A549 (cell line): Measurements from ENCODE around the gene DIP2C. TPM values are rescaled to one million over a fixed set of nuclear protein-coding genes. Genes with fewer than 3 reads are reported as not detected.

ENCODE experiments used
- ATAC-seq, 2 experiments: fragments of 200-7000 bp in 1 of 2; fragments of >200 bp in 1 of 2; cut with Nextera tagmentation in 1 of 2; cut with Tn5 transposase in 1 of 2; 3 replicates each; pipeline versions ENCODE4 v1.8.0 to v1.9.1; 2018 to 2020; ENCODE audit warnings: mild to moderate bottlenecking in 1 of 2, moderate library complexity in 1 of 2
- CTCF ChIA-PET: fragments of 300-600 bp; sonication (Branson Sonifier 250); formaldehyde crosslinking; extraction: SDS; loops from one replicate; lab custom pipeline; 2021; ENCODE audit warnings: antibody characterized with exemption, inconsistent platforms; lab: Yijun Ruan, JAX
- POLR2A ChIA-PET: fragments of 350-600 bp; formaldehyde crosslinking; extraction: SDS; loops from one replicate; lab custom pipeline; 2021; ENCODE audit warnings: antibody characterized with exemption, inconsistent platforms; lab: Yijun Ruan, JAX
- DNase-seq, 2 experiments: peaks; one replicate each; pipeline versions ENCODE4 v3.0.0 to v3.0.0-alpha.2; 2011 to 2016; ENCODE audit warnings: low read depth in 1 of 2, low spot score in 1 of 2
- FAIRE-seq: peaks from 2 replicates; lab custom pipeline; 2011; peaks lifted over from hg19 to GRCh38; lab: Jason Lieb, UNC
- H3K27ac ChIP-seq, 2 experiments: fragments of >200 bp; sonication (Bioruptor Twin); formaldehyde crosslinking; 3 replicates each; pipeline ENCODE4 v1.5.1; 2016 to 2017
- H3K4me1 ChIP-seq: fragments of >200 bp; sonication (Bioruptor Twin); formaldehyde crosslinking; 3 replicates; pipeline ENCODE4 v1.6.1; 2016
- H3K4me2 ChIP-seq: fragments of >200 bp; sonication (Bioruptor Twin); formaldehyde crosslinking; 3 replicates; pipeline ENCODE4 v1.6.1; 2016
- H3K4me3 ChIP-seq: fragments of >200 bp; sonication (Bioruptor Twin); formaldehyde crosslinking; 3 replicates; pipeline ENCODE4 v1.5.1; 2016
- H3K9me3 ChIP-seq: fragments of >200 bp; sonication (Bioruptor Twin); formaldehyde crosslinking; 3 replicates; pipeline ENCODE4 v1.6.1; 2016
- BHLHE40 ChIP-seq: IDR thresholded peaks from 2 replicates; pipeline ENCODE4 v1.6.1; 2012; ENCODE audit warnings: low read depth, low read length, inconsistent platforms
- CBX8 ChIP-seq: fragments of 200-600 bp; sonication (generic); IDR thresholded peaks from 2 replicates; pipeline ENCODE4 v1.6.1; 2016
- CHD2 ChIP-seq: fragments of 150-350 bp; IDR thresholded peaks from 2 replicates; pipeline ENCODE4 v1.6.1; 2014; ENCODE audit warnings: low read length; ENCODE audit not compliant: partially characterized antibody
- EHF ChIP-seq: fragments of 250-450 bp; sonication (Bioruptor Pico); IDR thresholded peaks from 2 replicates; pipeline ENCODE4 v1.5.0; 2020; ENCODE audit warnings: mild to moderate bottlenecking
- EHMT2 ChIP-seq: fragments of 200-600 bp; sonication (generic); IDR thresholded peaks from 2 replicates; pipeline ENCODE4 v1.6.1; 2016; ENCODE audit warnings: antibody characterized with exemption, low read depth, mild to moderate bottlenecking, moderate library complexity
- EP300 ChIP-seq, 2 experiments: fragments of >200 bp; sonication (Bioruptor Twin); formaldehyde crosslinking; IDR thresholded peaks; 2 replicates in 1 of 2; 3 replicates in 1 of 2; pipeline ENCODE4 v1.6.1; 2016 to 2017
- ESRRA ChIP-seq: fragments of 150-350 bp; IDR thresholded peaks from 2 replicates; pipeline ENCODE4 v1.6.1; 2014; ENCODE audit warnings: mild to moderate bottlenecking, low read length, borderline replicate concordance
- FOSB ChIP-seq: fragments of 250-450 bp; sonication (Bioruptor Pico); IDR thresholded peaks from 2 replicates; pipeline ENCODE4 v1.5.0; 2020; ENCODE audit warnings: mild to moderate bottlenecking, moderate library complexity
- HMGXB4 ChIP-seq: fragments of 250-450 bp; sonication (Bioruptor Pico); IDR thresholded peaks from 2 replicates; pipeline ENCODE4 v1.5.0; 2021; ENCODE audit warnings: mild to moderate bottlenecking, moderate library complexity, borderline replicate concordance
- HOXA7 ChIP-seq: fragments of 250-450 bp; sonication (Bioruptor Pico); IDR thresholded peaks from 2 replicates; pipeline ENCODE4 v1.5.0; 2020; ENCODE audit warnings: mild to moderate bottlenecking, moderate library complexity
- HOXB13 ChIP-seq: fragments of 250-450 bp; sonication (Bioruptor Pico); IDR thresholded peaks from 2 replicates; pipeline ENCODE4 v1.5.0; 2020; ENCODE audit warnings: low read depth, mild to moderate bottlenecking, moderate library complexity
- HOXB5 ChIP-seq: fragments of 250-450 bp; sonication (Bioruptor Pico); IDR thresholded peaks from 2 replicates; pipeline ENCODE4 v1.5.0; 2020; ENCODE audit warnings: mild to moderate bottlenecking, moderate library complexity
- MAFK ChIP-seq: fragments of 450-650 bp; IDR thresholded peaks from 2 replicates; pipeline ENCODE4 v1.6.1; 2014; ENCODE audit not compliant: partially characterized antibody
- NFE2L2 ChIP-seq: fragments of 150-350 bp; conservative IDR thresholded peaks from 2 replicates; pipeline ENCODE4 v1.6.1; 2014; ENCODE audit warnings: low read length
- PBX3 ChIP-seq: IDR thresholded peaks from 2 replicates; pipeline ENCODE4 v1.6.1; 2012
- POLR2AphosphoS2 ChIP-seq: conservative IDR thresholded peaks from 2 replicates; pipeline ENCODE4 v1.6.1; 2012; ENCODE audit warnings: low read length, improper control_type of control experiment, inconsistent platforms
- RAD21 ChIP-seq, 2 experiments: fragments of >200 bp in 1 of 2; sonication (Bioruptor Twin) in 1 of 2; formaldehyde crosslinking in 1 of 2; IDR thresholded peaks in 1 of 2; conservative IDR thresholded peaks in 1 of 2; 2 replicates in 1 of 2; 3 replicates in 1 of 2; pipeline ENCODE4 v1.6.1; 2012 to 2018; ENCODE audit warnings: inconsistent platforms in 1 of 2
- REST ChIP-seq: fragments of 200-600 bp; sonication (generic); IDR thresholded peaks from 2 replicates; pipeline ENCODE4 v1.6.1; 2016; ENCODE audit warnings: antibody characterized with exemption, mild to moderate bottlenecking, moderate library complexity
- RNF2 ChIP-seq: fragments of 200-600 bp; sonication (generic); IDR thresholded peaks from 2 replicates; pipeline ENCODE4 v1.6.1; 2016; ENCODE audit warnings: low read depth, mild to moderate bottlenecking, antibody characterized with exemption, moderate library complexity, borderline replicate concordance
- SMC3 ChIP-seq: fragments of >200 bp; sonication (Bioruptor Twin); formaldehyde crosslinking; IDR thresholded peaks from 3 replicates; pipeline ENCODE4 v1.6.1; 2018; ENCODE audit warnings: inconsistent platforms
- SREBF2 ChIP-seq: fragments of 450-650 bp; IDR thresholded peaks from 2 replicates; pipeline ENCODE4 v1.6.1; 2014; ENCODE audit warnings: mild to moderate bottlenecking, moderate library complexity
- TFCP2L1 ChIP-seq: fragments of 250-450 bp; sonication (Bioruptor Pico); IDR thresholded peaks from 2 replicates; pipeline ENCODE4 v1.5.0; 2021; ENCODE audit warnings: mild to moderate bottlenecking
- ZFP36 ChIP-seq: fragments of 450-650 bp; IDR thresholded peaks from 2 replicates; pipeline ENCODE4 v1.6.1; 2014; ENCODE audit warnings: borderline replicate concordance; ENCODE audit not compliant: partially characterized antibody
- ZNF302 ChIP-seq: fragments of 250-450 bp; sonication (Bioruptor Pico); IDR thresholded peaks from 2 replicates; pipeline ENCODE4 v1.9.0; 2021; ENCODE audit warnings: inconsistent platforms, mild to moderate bottlenecking, moderate library complexity
- ZSCAN20 ChIP-seq: fragments of 250-450 bp; sonication (Bioruptor Pico); IDR thresholded peaks from 2 replicates; pipeline ENCODE4 v1.8.0; 2022; ENCODE audit warnings: mild to moderate bottlenecking, moderate library complexity
- WGBS: methylation state at CpG from one replicate; pipeline ENCODE4 v1.1.6; 2017; ENCODE audit errors: missing lambda C conversion rate; 5-methylcytosine and 5-hydroxymethylcytosine counted together
- polyA plus RNA-seq, 4 experiments: library from polyadenylated mRNA; depleted of rRNA in 3 of 4; stranded (reverse); fragments of >200 nt; fragmentation: RNase III in 1 of 4; extraction: RNeasy Plus Mini Kit Qiagen cat#74134 plus additional on column Dnase treatment in 1 of 4; gene quantifications; 2 replicates in 3 of 4; 3 replicates in 1 of 4; pipeline ENCODE4 v1.2.3, GENCODE V29; 2011 to 2017

Gene DIP2C
- polyA plus RNA-seq, 2 of the 4 experiments (the other 2 are of a cell fraction): 3.7 to 5.0 TPM

GRCh38 chr10:664893-665292 is 24.6 kb downstream of the DIP2C start:
- no peak for FAIRE-seq
- no peak for DNase-seq
- Histone ChIP-seq H3K27ac (no peak overlapping the region), H3K4me3 (no peak overlapping the region), H3K9me3 (no peaks in the 10 kb centered on the region), H3K4me1 (no peaks in the 10 kb centered on the region), H3K4me2 (no peak overlapping the region)
- POLR2A ChIA-PET: no interaction called here
- TF ChIP-seq EP300 (IDR thresholded peaks at IDR 0.05) (no peak), EHF (CRISPR knock-in tag) (no peak), SMC3 (no peak), MAFK (no peak), ZFP36 (no peak), HMGXB4 (CRISPR knock-in tag) (no peak), EHMT2 (no peak), PBX3 (no peak), HOXB5 (CRISPR knock-in tag) (no peak), REST (no peak)
- no peak for ATAC-seq
- CTCF ChIA-PET: no interaction called here
- 91% methylated on average over 4 of the region's 4 CpGs for WGBS

GRCh38 chr10:664301-664700 is 25.2 kb downstream of the DIP2C start:
- FAIRE-seq: no peak
- Histone ChIP-seq H3K4me2 (no peak overlapping the region), H3K9me3 (no peaks in the 10 kb centered on the region), H3K4me1 (no peaks in the 10 kb centered on the region), H3K27ac (no peak overlapping the region), H3K4me3 (no peak overlapping the region)
- ATAC-seq: no peak
- no peak for DNase-seq
- ChIA-PET POLR2A (no interaction called here), CTCF (no interaction called here)
- 87% methylated on average over 7 of the region's 7 CpGs for WGBS
- TF ChIP-seq RAD21 (conservative IDR thresholded peaks at IDR 0.05 in 1 of 2, IDR thresholded peaks at IDR 0.05 in 1 of 2) (no peak), EHF (CRISPR knock-in tag) (no peak), FOSB (no peak), CBX8 (no peak), NFE2L2 (no peak), SREBF2 (no peak), ZNF302 (CRISPR knock-in tag) (no peak), RNF2 (no peak), BHLHE40 (no peak), TFCP2L1 (CRISPR knock-in tag) (no peak), POLR2AphosphoS2 (no peak), PBX3 (no peak), CHD2 (no peak), ESRRA (no peak), HOXA7 (CRISPR knock-in tag) (no peak), HOXB13 (no peak), ZSCAN20 (no peak), EHMT2 (no peak), REST (no peak)
